A673 (cell line): ENCODE data around the gene CD19. TPM values are rescaled to one million over a fixed set of nuclear protein-coding genes. Genes with fewer than 3 reads are reported as not detected.
"Not testable (repeated sequence)": the region's sequence is repeated elsewhere in the genome, so short reads cannot be mapped to it uniquely, and the experiment has no call there.

Source experiments
- BruUV-seq: library from RNA; stranded (reverse); fragments of 400-500 nt; replicated peaks from 2 replicates; lab custom pipeline; 2021; lab: Mats Ljungman, UMichigan
- CTCF ChIA-PET: fragments of 300-600 bp; sonication (Branson Sonifier 250); formaldehyde crosslinking; loops from one replicate; lab custom pipeline; 2022; ENCODE audit warnings: antibody characterized with exemption; lab: Charles Lee
- POLR2A ChIA-PET: fragments of 300-600 bp; sonication (Branson Sonifier 250); formaldehyde crosslinking; loops from one replicate; lab custom pipeline; 2022; ENCODE audit warnings: antibody characterized with exemption; ENCODE audit not compliant: low non-redundant PET; lab: Charles Lee
- DNase-seq: peaks from one replicate; pipeline ENCODE4 v3.0.0-alpha.2; 2015; ENCODE audit warnings: low spot score
- H3K27ac ChIP-seq: fragments of 200-600 bp; sonication (generic); 2 replicates; pipeline ENCODE4 v1.5.1; 2016; ENCODE audit warnings: mixed run types, low read depth, mild to moderate bottlenecking, mixed read lengths, antibody characterized with exemption, low read length; ENCODE audit not compliant: poor library complexity, severe bottlenecking
- H3K27me3 ChIP-seq: fragments of 200-600 bp; sonication (generic); replicated peaks from 2 replicates; pipeline ENCODE4 v1.6.1; 2017; ENCODE audit warnings: mixed run types, low read depth, mild to moderate bottlenecking, mixed read lengths, antibody characterized with exemption, low read length; ENCODE audit not compliant: insufficient read depth, poor library complexity
- H3K36me3 ChIP-seq: fragments of 200-600 bp; sonication (generic); 2 replicates; pipeline ENCODE4 v1.6.1; 2016; ENCODE audit warnings: mixed run types, mild to moderate bottlenecking, mixed read lengths, antibody characterized with exemption, low read length; ENCODE audit not compliant: insufficient read depth, poor library complexity, severe bottlenecking
- H3K4me1 ChIP-seq: fragments of 200-600 bp; sonication (generic); 2 replicates; pipeline ENCODE4 v1.6.1; 2017; ENCODE audit warnings: mixed run types, mild to moderate bottlenecking, mixed read lengths, antibody characterized with exemption, low read length; ENCODE audit not compliant: insufficient read depth, poor library complexity, severe bottlenecking
- H3K4me3 ChIP-seq: fragments of 200-600 bp; sonication (generic); 2 replicates; pipeline ENCODE4 v1.5.1; 2016; ENCODE audit warnings: low read depth, mixed run types, mild to moderate bottlenecking, mixed read lengths, low read length; ENCODE audit not compliant: poor library complexity, severe bottlenecking
- H3K9me3 ChIP-seq: fragments of 200-600 bp; sonication (generic); 2 replicates; pipeline ENCODE4 v1.6.1; 2016; ENCODE audit warnings: mixed run types, low read depth, mild to moderate bottlenecking, mixed read lengths, antibody characterized with exemption, low read length; ENCODE audit not compliant: poor library complexity, severe bottlenecking
- CTCF ChIP-seq: fragments of 300-800, 200-600 bp; sonication (generic); conservative IDR thresholded peaks from 2 replicates; pipeline ENCODE4 v1.5.1; 2017; ENCODE audit warnings: low read depth, mild to moderate bottlenecking, antibody characterized with exemption, low read length, moderate library complexity, mixed read lengths
- EZH2 ChIP-seq: fragments of 200-600 bp; sonication (generic); IDR thresholded peaks from 2 replicates; pipeline ENCODE4 v1.6.1; 2017; ENCODE audit warnings: borderline replicate concordance, low read depth, mild to moderate bottlenecking, mixed read lengths, antibody characterized with exemption, low read length; ENCODE audit not compliant: poor library complexity, severe bottlenecking
- intact Hi-C: fragments of 100-400 bp; cut with micrococcal nuclease; formaldehyde crosslinking; loops from one replicate; pipeline ENCODE4 v1.10.0; 2022; ENCODE audit not compliant: unreplicated experiment
- total RNA-seq: library from RNA; stranded (reverse); gene quantifications from 2 replicates; pipeline ENCODE4 v1.2.3, GENCODE V29; 2021

CD19 gene
- total RNA-seq, 1 experiment from 2014 or later: not detected

GRCh38 chr16:28967156-28967555 lies 35.4 kb downstream of the CD19 start:
- POLR2A ChIA-PET: no interaction called here
- CTCF ChIA-PET: interaction anchor here (0.6 kb wide), 1 partner anchor 74 kb away, joined by 3 read pairs; no protein-coding TSS in a partner anchor
- intact Hi-C loops: no loop called here

GRCh38 chr16:28969696-28970095 lies 37.9 kb downstream of the CD19 start:
- DNase-seq, CTCF ChIA-PET, H3K27ac ChIP-seq, H3K4me3 ChIP-seq, POLR2A ChIA-PET, H3K4me1 ChIP-seq, H3K36me3 ChIP-seq, BruUV-seq, H3K9me3 ChIP-seq, intact Hi-C loops, H3K27me3 ChIP-seq: not testable (repeated sequence)

More at GRCh38 chr16:28967156-28967555, 35.4 kb downstream of the CD19 start:
- no peak overlapping the region for H3K27ac ChIP-seq
- no peaks in the 10 kb centered on the region for H3K27me3 ChIP-seq
- TF ChIP-seq CTCF (no peak), EZH2 (no peak)
- no TSS peak for BruUV-seq
- peaks cover 23% of the 10 kb centered on the region for H3K36me3 ChIP-seq
- no peaks in the 10 kb centered on the region for H3K9me3 ChIP-seq
- no peaks in the 10 kb centered on the region for H3K4me1 ChIP-seq
- no peak for DNase-seq
- no peak overlapping the region for H3K4me3 ChIP-seq

GRCh38 chr16:28974007-28974436 lies 42.3 kb downstream of the CD19 start:
- Histone ChIP-seq H3K36me3 (no peaks in the 10 kb centered on the region), H3K4me1 (peaks cover 8% of the 10 kb centered on the region), H3K27me3 (no peaks in the 10 kb centered on the region), H3K9me3 (no peaks in the 10 kb centered on the region), H3K27ac (peak overlapping the region; percentile 51), H3K4me3 (peak overlapping the region; percentile 99)
- intact Hi-C loops: no loop called here
- POLR2A ChIA-PET: interaction anchor here (0.6 kb wide), 1 partner anchor 111 kb away, joined by 3 read pairs; no protein-coding TSS in a partner anchor
- TF ChIP-seq CTCF (peak; percentile 82), EZH2 (no peak)
- CTCF ChIA-PET: no interaction called here
- DNase-seq: peak; percentile 81
- BruUV-seq: TSS peak; percentile 98
